ENCODE measurements around the gene OR6K3.

DNA sequence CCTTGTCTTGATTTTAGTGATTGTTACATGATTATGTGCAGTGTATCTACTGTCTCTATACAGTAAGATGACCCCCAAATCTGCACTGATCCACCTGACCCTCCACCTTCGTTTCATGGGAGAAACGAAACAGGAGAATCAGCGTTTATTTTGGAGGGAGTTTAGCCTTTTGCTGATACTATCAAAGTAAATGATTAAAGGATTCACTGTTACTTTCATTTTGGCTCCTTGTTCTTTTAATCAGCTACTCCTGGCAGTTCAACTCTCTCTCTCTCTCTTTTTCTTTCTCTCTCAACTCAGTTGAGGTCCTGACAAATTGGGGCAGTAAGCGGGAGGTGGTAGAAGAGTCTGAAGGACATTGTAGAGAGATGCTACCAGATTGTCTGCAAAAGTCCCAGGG, 9.9 kb upstream of the OR6K3 start:
- no peak for TF ChIP-seq POLR2AphosphoS5 (IDR thresholded peaks at IDR 0.05)
- no peak for TF ChIP-seq EP300 (IDR thresholded peaks at IDR 0.05)

All from stomach (tissue), 4 donors.